Psoas muscle (tissue), 8 donors: ENCODE data around the gene SIK3. TPM values are rescaled to one million over a fixed set of nuclear protein-coding genes. Genes with fewer than 3 reads are reported as not detected.

Experiments used
- ATAC-seq, 4 donors: fragments of 200-7000 bp; cut with Tn5 transposase; one replicate each; pipeline ENCODE4 v1.9.1; 2020; ENCODE audit warnings: moderate library complexity in 3 of 4, mild to moderate bottlenecking in 2 of 4
- DNase-seq, 2 donors: peaks; one replicate each; pipeline ENCODE4 v3.0.0-alpha.2; 2020
- H3K27ac ChIP-seq: fragments of 200-600 bp; one replicate; pipeline ENCODE4 v1.8.0; 2022
- H3K27me3 ChIP-seq, 3 donors: fragments of 200-600 bp in 1 of 3; one replicate each; pipeline versions ENCODE4 v1.6.1 to v1.8.0; 2013 to 2022; ENCODE audit warnings: low read length in 2 of 3, mild to moderate bottlenecking in 2 of 3, moderate library complexity in 1 of 3; ENCODE audit not compliant: insufficient read depth in 3 of 3
- H3K36me3 ChIP-seq, 2 donors: fragments of 200-600 bp in 1 of 2; one replicate each; pipeline versions ENCODE4 v1.6.1 to v1.8.0; 2013 to 2022; ENCODE audit warnings: low read depth in 1 of 2, mild to moderate bottlenecking in 1 of 2, moderate library complexity in 1 of 2; ENCODE audit not compliant: insufficient read depth in 1 of 2
- H3K4me1 ChIP-seq: fragments of 200-600 bp; one replicate; pipeline ENCODE4 v1.8.0; 2022
- H3K4me3 ChIP-seq: fragments of 200-600 bp; one replicate; pipeline ENCODE4 v1.8.0; 2022; ENCODE audit warnings: mild to moderate bottlenecking
- H3K9me3 ChIP-seq: fragments of 200-600 bp; one replicate; pipeline ENCODE4 v1.8.0; 2022
- WGBS, 3 donors: extraction: QIAGEN DNeasy Blood & Tissue Kit; methylation state at CpG; one replicate each; pipeline versions ENCODE4 v1.1.6 to v1.1.7; 2013; 5-methylcytosine and 5-hydroxymethylcytosine counted together
- intact Hi-C, 2 donors: fragments of 100-400 bp; cut with DNase I; formaldehyde crosslinking; loops; one replicate each; pipeline versions ENCODE4 v1.11.0 to v1.14.2; 2022
- polyA plus RNA-seq, 3 donors: library from polyadenylated mRNA; stranded (reverse); fragments of 200-250 nt; gene quantifications; one replicate each; pipeline ENCODE4 v1.2.3, GENCODE V29; 2013
- total RNA-seq, 4 donors: library from RNA; stranded (reverse); fragmentation: NEBNext Ultra II Directional in 2 of 4; extraction: Animal tissue kit (Norgen Biotek cat#: 25700) in 2 of 4; gene quantifications; one replicate each; pipeline versions ENCODE4 v1.2.1 to v1.2.4, GENCODE V29; 2021 to 2023
- TF ChIP-seq, protein P1 (sequence below): fragments of 200-600 bp; IDR thresholded peaks from one replicate; pipeline ENCODE4 v1.8.0; 2022; ENCODE audit warnings: antibody characterized with exemption
- donor health status: healthy with polysubstance abuse.
- donor health status: DM: no; HTN: no; CAD: no; lungs with moderate emphysema.
- donor health status: Bipolar disorder and iron deficiency.
- donor health status: healthy.
- donor health status: DM: yes; HTN: yes; CAD: no.
- donor health status: DM: no; HTN: no; CAD: no.
- donor health status: DM: no; HTN: no; CAD: no.
- donor health status: DM: yes; HTN: yes; CAD: no.

Gene SIK3
- total and polyA plus RNA-seq, 7 donors, result 16.3 to 47.4 (median 39.8) TPM

DNA sequence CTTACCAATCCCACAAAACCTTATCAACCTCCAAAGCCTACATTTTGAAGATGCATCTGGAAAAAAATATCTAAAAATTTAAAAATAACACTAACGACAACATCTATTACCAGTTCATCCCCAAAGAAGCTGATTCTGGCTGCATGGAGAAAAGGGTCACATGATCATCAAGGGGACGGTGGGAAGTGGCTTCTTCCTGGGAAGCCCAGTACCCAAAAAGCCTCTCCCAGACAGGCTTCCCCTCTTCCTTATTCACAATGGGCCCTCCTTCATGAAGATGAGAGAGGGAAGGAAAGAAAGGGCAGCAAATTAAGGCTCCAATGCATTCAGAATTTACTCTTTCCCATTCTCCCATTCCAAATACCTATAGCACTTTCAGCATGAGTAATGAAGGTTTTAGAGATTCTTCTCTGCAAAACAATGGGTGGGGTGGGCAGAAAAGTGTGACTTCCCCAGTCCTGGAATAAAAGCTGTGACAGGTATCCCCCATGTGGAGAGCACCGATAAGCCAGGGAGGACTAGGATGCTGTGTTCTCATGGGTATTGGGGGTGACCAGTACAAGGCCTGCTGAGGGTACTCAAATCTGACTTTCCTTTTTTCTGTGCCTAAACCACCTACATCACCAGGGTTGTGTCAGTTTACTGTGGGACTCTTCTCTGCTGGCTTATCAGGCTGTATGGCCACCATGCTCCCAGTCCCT, 88.2 kb downstream of the SIK3 start:
- no peak overlapping the region for H3K27ac ChIP-seq

DNA sequence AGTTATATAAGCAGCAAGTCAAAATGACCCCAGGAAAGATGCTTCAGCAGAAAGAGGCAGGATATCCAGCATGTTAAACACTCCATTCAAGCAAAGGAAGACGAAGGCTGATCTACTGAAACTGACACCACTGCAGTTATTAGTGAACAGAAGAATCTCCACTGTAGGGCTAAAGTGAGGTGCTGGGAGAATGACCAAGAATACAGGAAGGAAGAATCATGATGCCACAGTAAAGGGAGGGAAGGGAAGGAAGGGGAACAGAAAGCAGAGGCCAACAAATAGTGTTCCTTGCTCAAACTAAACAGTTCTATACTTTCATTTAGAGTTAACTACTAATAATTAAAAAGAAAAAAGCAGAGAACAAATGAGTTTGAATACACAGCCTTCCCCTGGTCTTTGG, 92.5 kb downstream of the SIK3 start:
- DNase-seq, result no peak
- H3K4me1 ChIP-seq, result peaks cover 24% of the 10 kb centered on the region
- no peaks in the 10 kb centered on the region for H3K27me3 ChIP-seq
- H3K9me3 ChIP-seq, result no peaks in the 10 kb centered on the region
- ATAC-seq, result no peak
- H3K27ac ChIP-seq, result no peak overlapping the region
- TF ChIP-seq, protein P1, sequence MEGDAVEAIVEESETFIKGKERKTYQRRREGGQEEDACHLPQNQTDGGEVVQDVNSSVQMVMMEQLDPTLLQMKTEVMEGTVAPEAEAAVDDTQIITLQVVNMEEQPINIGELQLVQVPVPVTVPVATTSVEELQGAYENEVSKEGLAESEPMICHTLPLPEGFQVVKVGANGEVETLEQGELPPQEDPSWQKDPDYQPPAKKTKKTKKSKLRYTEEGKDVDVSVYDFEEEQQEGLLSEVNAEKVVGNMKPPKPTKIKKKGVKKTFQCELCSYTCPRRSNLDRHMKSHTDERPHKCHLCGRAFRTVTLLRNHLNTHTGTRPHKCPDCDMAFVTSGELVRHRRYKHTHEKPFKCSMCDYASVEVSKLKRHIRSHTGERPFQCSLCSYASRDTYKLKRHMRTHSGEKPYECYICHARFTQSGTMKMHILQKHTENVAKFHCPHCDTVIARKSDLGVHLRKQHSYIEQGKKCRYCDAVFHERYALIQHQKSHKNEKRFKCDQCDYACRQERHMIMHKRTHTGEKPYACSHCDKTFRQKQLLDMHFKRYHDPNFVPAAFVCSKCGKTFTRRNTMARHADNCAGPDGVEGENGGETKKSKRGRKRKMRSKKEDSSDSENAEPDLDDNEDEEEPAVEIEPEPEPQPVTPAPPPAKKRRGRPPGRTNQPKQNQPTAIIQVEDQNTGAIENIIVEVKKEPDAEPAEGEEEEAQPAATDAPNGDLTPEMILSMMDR, result no peak
- WGBS, 3 donors, result 39 to 73% (median 71%) methylated on average over 1 of the region's 1 CpG
- no peak overlapping the region for H3K4me3 ChIP-seq
- intact Hi-C loops, result no loop called here
- H3K36me3 ChIP-seq, result no peaks in the 10 kb centered on the region

More for the DNA sequence above, 88.2 kb downstream of the SIK3 start:
- Histone ChIP-seq H3K4me1 (peaks cover 10% of the 10 kb centered on the region), H3K27me3 (no peaks in the 10 kb centered on the region), H3K4me3 (no peak overlapping the region), H3K36me3 (no peaks in the 10 kb centered on the region), H3K9me3 (no peaks in the 10 kb centered on the region)
- no peak for DNase-seq
- TF ChIP-seq, protein P1, result no peak
- ATAC-seq, result no peak
- intact Hi-C loops, result no loop called here
- WGBS, 3 donors, result 57 to 95% (median 88%) methylated on average over 3 of the region's 3 CpGs

DNA sequence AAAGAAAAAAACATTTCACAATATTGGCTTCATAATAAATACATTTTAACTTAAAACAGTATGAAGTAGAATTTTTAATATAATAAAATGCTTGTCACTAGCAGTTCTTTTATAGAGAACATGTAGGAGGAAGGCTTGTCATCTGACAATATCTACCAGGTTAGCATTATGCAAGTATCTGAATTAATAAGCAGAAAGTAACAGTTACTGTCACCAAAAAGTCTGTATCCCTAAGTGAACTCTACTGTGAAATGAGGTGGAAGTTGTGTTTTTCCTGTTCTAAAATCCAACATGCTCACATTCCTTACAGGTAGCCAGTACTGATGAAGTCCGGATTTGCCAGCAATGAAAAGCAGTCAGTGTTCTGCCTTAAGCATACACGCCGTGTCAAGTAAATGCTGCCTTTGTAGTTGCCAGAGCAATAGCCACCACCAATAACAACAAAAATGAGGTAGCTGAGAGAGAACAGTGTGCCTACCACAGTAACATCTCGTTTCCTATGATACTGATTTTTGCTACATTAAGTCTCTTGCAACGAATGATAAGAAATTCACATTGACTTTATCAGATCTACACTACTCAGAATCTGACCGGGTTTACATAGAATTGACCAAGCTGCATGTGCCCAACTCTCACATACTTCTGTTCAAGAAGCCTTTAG, 95.5 kb downstream of the SIK3 start:
- Histone ChIP-seq H3K36me3 (no peaks in the 10 kb centered on the region), H3K27me3 (no peaks in the 10 kb centered on the region), H3K9me3 (no peaks in the 10 kb centered on the region), H3K4me3 (no peak overlapping the region), H3K4me1 (peaks cover 28% of the 10 kb centered on the region), H3K27ac (no peak overlapping the region)
- WGBS, 3 donors, result 55 to 76% (median 64%) methylated on average over 6 of the region's 6 CpGs
- ATAC-seq, result no peak
- TF ChIP-seq, protein P1, result no peak
- DNase-seq, result no peak
- intact Hi-C loops, result no loop called here

DNA sequence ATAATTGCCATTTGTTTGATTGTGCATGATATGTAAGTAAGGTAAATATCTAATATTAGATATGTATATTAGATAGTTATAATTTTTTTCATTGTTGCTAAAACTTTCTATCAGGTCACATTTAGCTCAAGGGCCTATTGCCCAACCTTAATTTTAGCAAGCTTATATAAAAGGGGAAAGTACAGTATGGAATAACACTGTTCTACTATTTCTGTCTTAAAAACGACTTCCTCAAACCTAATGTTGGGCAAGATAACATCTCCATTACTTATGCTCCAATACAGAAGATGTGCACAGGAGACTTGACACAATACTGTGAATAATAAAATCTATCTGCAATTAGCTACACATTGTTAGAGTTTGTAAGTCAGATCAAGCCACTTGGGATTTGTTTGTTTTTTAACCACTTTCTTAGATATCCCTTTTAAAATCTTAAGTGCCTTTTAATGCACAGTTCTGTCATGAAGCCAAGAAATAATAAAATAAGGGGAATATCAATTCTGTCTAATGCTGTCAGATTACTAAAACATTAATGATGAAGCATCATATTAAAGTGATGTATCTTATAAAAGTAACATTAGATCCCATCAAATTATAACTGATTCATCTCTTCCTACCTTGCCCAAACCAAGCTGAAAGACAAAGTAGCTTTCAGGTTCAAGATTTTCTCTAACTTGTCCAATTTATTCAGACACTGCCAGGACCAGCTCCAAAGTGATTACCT, 98.1 kb downstream of the SIK3 start:
- Histone ChIP-seq H3K9me3 (no peaks in the 10 kb centered on the region), H3K27me3 (no peaks in the 10 kb centered on the region), H3K4me1 (peaks cover 23% of the 10 kb centered on the region), H3K27ac (no peak overlapping the region), H3K4me3 (no peak overlapping the region), H3K36me3 (no peaks in the 10 kb centered on the region)
- intact Hi-C loops, result no loop called here
- TF ChIP-seq, protein P1, result no peak
- DNase-seq, result no peak
- ATAC-seq, result no peak
- 14 to 50% (median 15%) methylated on average over 1 of the region's 1 CpG for whole genome bisulfite sequencing, 3 donors
